ENCODE data around the gene VLDLR. TPM values are rescaled to one million over a fixed set of nuclear protein-coding genes. Genes with fewer than 3 reads are reported as not detected.

VLDLR gene
- total and polyA plus RNA-seq, 2 of the 13 experiments (the other 11 are each of a cell fraction or from before 2014, with no cell fraction given), result 3.4 to 10.5 TPM

DNA sequence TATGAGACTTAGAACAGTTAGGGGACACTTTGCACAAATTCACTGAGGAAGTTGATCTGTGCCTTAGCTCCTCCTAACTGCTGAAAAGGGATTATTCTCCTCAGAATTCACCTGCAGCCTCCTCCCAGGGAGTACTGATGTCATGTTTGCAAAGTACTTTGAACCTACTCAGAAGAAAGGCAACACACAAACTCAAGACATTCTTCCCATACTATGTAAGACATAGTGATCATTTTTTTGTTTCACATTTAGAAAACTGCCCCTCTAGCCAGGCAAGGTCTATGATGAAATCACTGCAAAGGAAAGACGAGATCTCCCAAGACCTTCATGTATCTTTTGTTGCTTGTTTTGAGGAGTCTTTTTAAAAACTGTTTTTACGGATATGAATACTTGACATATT is 10.6 kb upstream of the VLDLR start (continued):
- TF ChIP-seq, protein P1, sequence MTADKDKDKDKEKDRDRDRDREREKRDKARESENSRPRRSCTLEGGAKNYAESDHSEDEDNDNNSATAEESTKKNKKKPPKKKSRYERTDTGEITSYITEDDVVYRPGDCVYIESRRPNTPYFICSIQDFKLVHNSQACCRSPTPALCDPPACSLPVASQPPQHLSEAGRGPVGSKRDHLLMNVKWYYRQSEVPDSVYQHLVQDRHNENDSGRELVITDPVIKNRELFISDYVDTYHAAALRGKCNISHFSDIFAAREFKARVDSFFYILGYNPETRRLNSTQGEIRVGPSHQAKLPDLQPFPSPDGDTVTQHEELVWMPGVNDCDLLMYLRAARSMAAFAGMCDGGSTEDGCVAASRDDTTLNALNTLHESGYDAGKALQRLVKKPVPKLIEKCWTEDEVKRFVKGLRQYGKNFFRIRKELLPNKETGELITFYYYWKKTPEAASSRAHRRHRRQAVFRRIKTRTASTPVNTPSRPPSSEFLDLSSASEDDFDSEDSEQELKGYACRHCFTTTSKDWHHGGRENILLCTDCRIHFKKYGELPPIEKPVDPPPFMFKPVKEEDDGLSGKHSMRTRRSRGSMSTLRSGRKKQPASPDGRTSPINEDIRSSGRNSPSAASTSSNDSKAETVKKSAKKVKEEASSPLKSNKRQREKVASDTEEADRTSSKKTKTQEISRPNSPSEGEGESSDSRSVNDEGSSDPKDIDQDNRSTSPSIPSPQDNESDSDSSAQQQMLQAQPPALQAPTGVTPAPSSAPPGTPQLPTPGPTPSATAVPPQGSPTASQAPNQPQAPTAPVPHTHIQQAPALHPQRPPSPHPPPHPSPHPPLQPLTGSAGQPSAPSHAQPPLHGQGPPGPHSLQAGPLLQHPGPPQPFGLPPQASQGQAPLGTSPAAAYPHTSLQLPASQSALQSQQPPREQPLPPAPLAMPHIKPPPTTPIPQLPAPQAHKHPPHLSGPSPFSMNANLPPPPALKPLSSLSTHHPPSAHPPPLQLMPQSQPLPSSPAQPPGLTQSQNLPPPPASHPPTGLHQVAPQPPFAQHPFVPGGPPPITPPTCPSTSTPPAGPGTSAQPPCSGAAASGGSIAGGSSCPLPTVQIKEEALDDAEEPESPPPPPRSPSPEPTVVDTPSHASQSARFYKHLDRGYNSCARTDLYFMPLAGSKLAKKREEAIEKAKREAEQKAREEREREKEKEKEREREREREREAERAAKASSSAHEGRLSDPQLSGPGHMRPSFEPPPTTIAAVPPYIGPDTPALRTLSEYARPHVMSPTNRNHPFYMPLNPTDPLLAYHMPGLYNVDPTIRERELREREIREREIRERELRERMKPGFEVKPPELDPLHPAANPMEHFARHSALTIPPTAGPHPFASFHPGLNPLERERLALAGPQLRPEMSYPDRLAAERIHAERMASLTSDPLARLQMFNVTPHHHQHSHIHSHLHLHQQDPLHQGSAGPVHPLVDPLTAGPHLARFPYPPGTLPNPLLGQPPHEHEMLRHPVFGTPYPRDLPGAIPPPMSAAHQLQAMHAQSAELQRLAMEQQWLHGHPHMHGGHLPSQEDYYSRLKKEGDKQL (CRISPR knock-in tag; IDR thresholded peaks at IDR 0.05; ENCODE audit: low read depth), result no peak
- TF ChIP-seq ZZZ3 (CRISPR knock-in tag; IDR thresholded peaks at IDR 0.05; ENCODE audit: borderline replicate concordance) (no peak), ZBTB49 (CRISPR knock-in tag; IDR thresholded peaks at IDR 0.05; ENCODE audit: borderline replicate concordance) (no peak)

- DNase-seq (ENCODE audit: low spot score) (no peak), ATAC-seq (no peak), FAIRE-seq (no peak)
- Histone ChIP-seq H3K4me2 (ENCODE audit: low read depth, low read length) (no peak overlapping the region), H3K36me3 (replicated peaks in 1 of 2; ENCODE audit: control insufficient read depth in 1 of 2, insufficient read depth in 2 of 2, low read length in 2 of 2) (no peaks in the 10 kb centered on the region), H3K27me3 (ENCODE audit: control insufficient read depth in 1 of 2, insufficient read depth in 2 of 2, low read length in 2 of 2) (no peaks in the 10 kb centered on the region; a peak in 1 of 5 replicates), H3K4me3 (replicated peaks in 1 of 3; ENCODE audit: insufficient read depth in 1 of 3, low read depth in 2 of 3, low read length in 3 of 3) (no peak overlapping the region), H3K79me2 (ENCODE audit: insufficient read depth, low read length) (no peaks in the 10 kb centered on the region), H3K9ac (ENCODE audit: insufficient read depth, low read depth, low read length) (no peak overlapping the region), H2AFZ (ENCODE audit: low read length) (no peak overlapping the region), H3K4me1 (ENCODE audit: insufficient read depth, low read length) (no peaks in the 10 kb centered on the region), H3K9me3 (ENCODE audit: low read length) (no peaks in the 10 kb centered on the region), H4K20me1 (ENCODE audit: insufficient read depth, low read length) (no peaks in the 10 kb centered on the region), H3K27ac (ENCODE audit: extremely low read length, insufficient read depth, low read length) (no peak overlapping the region)
- 54% methylated on average over 2 of the region's 2 CpGs for WGBS (ENCODE audit: low lambda C conversion rate)
- in situ Hi-C loops (cut with HindIII; ENCODE audit: extremely low pct_ligation_motif_present, low pct_unique_long_range_greater_than_20kb) (no loop called here), intact Hi-C loops (cut with micrococcal nuclease; ENCODE audit: unreplicated experiment) (no loop called here)
- CTCF ChIA-PET (ENCODE audit: low intra/inter-chr PET ratio, low total read pairs), result no interaction called here
- no TSS peak for BruUV-seq (replicated peaks)
- POLR2A ChIA-PET, result no interaction called here
- TF ChIP-seq ZNF274 (CRISPR knock-in tag; IDR thresholded peaks at IDR 0.05), result no peak
- TF ChIP-seq, protein P2, sequence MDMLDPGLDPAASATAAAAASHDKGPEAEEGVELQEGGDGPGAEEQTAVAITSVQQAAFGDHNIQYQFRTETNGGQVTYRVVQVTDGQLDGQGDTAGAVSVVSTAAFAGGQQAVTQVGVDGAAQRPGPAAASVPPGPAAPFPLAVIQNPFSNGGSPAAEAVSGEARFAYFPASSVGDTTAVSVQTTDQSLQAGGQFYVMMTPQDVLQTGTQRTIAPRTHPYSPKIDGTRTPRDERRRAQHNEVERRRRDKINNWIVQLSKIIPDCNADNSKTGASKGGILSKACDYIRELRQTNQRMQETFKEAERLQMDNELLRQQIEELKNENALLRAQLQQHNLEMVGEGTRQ (IDR thresholded peaks at IDR 0.05; ENCODE audit: low read depth, low read length), result no peak
- TF ChIP-seq, protein P2 (CRISPR knock-in tag; IDR thresholded peaks at IDR 0.05; ENCODE audit: borderline replicate concordance), result no peak
- TF ChIP-seq TP53 (CRISPR knock-in tag; conservative IDR thresholded peaks at IDR 0.05), result no peak
- no peak for TF ChIP-seq ZNF136 (CRISPR knock-in tag; IDR thresholded peaks at IDR 0.05; ENCODE audit: low read depth)
- no peak for TF ChIP-seq ZNF124 (CRISPR knock-in tag; IDR thresholded peaks at IDR 0.05)
- TF ChIP-seq TEF (CRISPR knock-in tag; IDR thresholded peaks at IDR 0.05), result no peak
- TF ChIP-seq SSRP1 (CRISPR knock-in tag; IDR thresholded peaks at IDR 0.05), result no peak
- no peak for TF ChIP-seq FOSL2 (CRISPR knock-in tag; IDR thresholded peaks at IDR 0.05)
- TF ChIP-seq HMG20B (CRISPR knock-in tag; conservative IDR thresholded peaks at IDR 0.05), result no peak
- no peak for TF ChIP-seq HNRNPL (IDR thresholded peaks at IDR 0.05; ENCODE audit: low read depth, low read length)
These were observed 9.6 kb upstream of the VLDLR start for GRCh38 chr9:2611961-2612360.
